ENCODE results near the gene CSNK1G1. TPM values are rescaled to one million over a fixed set of nuclear protein-coding genes. Genes with fewer than 3 reads are reported as not detected.
"Not testable (repeated sequence)": the region's sequence is repeated elsewhere in the genome, so short reads cannot be mapped to it uniquely, and the experiment has no call there.

Gene CSNK1G1
- polyA plus RNA-seq, 4 donors, result 2.5 to 12.3 (median 4.0) TPM

GRCh38 chr15:64331668-64332067 lies 24.3 kb downstream of the CSNK1G1 start:
- not testable (repeated sequence) for FAIRE-seq; H3K27me3 ChIP-seq (ENCODE audit: control insufficient read depth in 3 of 3, insufficient read depth in 3 of 3, low read length in 3 of 3); H3K36me3 ChIP-seq (ENCODE audit: control insufficient read depth in 3 of 3, insufficient read depth in 2 of 3, low read depth in 1 of 3, low read length in 3 of 3); H3K4me1 ChIP-seq (ENCODE audit: control insufficient read depth in 3 of 3, insufficient read depth in 2 of 3, low read depth in 1 of 3, low read length in 2 of 3); DNase-seq; H3K4me3 ChIP-seq (ENCODE audit: low read depth in 1 of 3, low read length in 3 of 3); H3K9me3 ChIP-seq (ENCODE audit: control insufficient read depth in 2 of 2, insufficient read depth in 1 of 2, low read depth in 1 of 2, low read length in 1 of 2); H3K27ac ChIP-seq (ENCODE audit: low read depth in 1 of 3, low read length in 2 of 3)
- WGBS, 3 donors, result 42 to 60% (median 53%) methylated on average over 2 of the region's 3 CpGs

DNA sequence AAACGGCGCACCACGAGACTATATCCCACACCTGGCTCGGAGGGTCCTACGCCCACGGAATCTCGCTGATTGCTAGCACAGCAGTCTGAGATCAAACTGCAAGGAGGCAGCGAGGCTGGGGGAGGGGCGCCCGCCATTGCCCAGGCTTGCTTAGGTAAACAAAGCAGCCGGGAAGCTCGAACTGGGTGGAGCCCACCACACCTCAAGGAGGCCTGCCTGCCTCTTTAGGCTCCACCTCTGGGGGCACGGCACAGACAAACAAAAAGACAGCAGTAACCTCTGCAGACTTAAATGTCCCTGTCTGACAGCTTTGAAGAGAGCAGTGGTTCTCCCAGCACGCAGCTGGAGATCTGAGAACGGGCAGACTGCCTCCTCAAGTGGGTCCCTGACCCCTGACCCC lies 29.0 kb downstream of the CSNK1G1 start:
- not testable (repeated sequence) for H3K27ac ChIP-seq (ENCODE audit: low read depth in 1 of 3, low read length in 2 of 3); DNase-seq; H3K36me3 ChIP-seq (ENCODE audit: control insufficient read depth in 3 of 3, insufficient read depth in 2 of 3, low read depth in 1 of 3, low read length in 3 of 3); H3K4me3 ChIP-seq (ENCODE audit: low read depth in 1 of 3, low read length in 3 of 3); FAIRE-seq; H3K27me3 ChIP-seq (ENCODE audit: control insufficient read depth in 3 of 3, insufficient read depth in 3 of 3, low read length in 3 of 3); H3K4me1 ChIP-seq (ENCODE audit: control insufficient read depth in 3 of 3, insufficient read depth in 2 of 3, low read depth in 1 of 3, low read length in 2 of 3); H3K9me3 ChIP-seq (ENCODE audit: control insufficient read depth in 2 of 2, insufficient read depth in 1 of 2, low read depth in 1 of 2, low read length in 1 of 2)
- 4 to 52% (median 30%) methylated on average over 1 to 8 of the region's 15 CpGs for WGBS, 3 donors

DNA sequence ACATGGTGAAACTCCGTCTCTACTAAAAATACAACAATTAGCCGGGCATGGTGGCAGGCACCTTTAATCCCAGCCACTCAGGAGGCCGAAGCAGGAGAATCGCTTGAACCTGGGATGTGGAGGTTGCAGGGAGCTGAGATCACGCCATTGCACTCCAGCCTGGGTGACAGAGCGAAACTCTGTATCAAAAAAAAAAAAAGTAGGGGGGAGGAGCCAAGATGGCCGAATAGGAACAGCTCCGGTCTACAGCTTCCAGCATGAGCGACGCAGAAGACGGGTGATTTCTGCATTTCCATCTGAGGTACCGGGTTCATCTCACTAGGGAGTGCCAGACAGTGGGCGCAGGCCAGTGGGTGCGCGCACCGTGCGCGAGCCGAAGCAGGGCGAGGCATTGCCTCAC lies 29.5 kb downstream of the CSNK1G1 start:
- not testable (repeated sequence) for DNase-seq; FAIRE-seq; H3K4me1 ChIP-seq (ENCODE audit: control insufficient read depth in 3 of 3, insufficient read depth in 2 of 3, low read depth in 1 of 3, low read length in 2 of 3); H3K9me3 ChIP-seq (ENCODE audit: control insufficient read depth in 2 of 2, insufficient read depth in 1 of 2, low read depth in 1 of 2, low read length in 1 of 2); H3K4me3 ChIP-seq (ENCODE audit: low read depth in 1 of 3, low read length in 3 of 3); H3K27me3 ChIP-seq (ENCODE audit: control insufficient read depth in 3 of 3, insufficient read depth in 3 of 3, low read length in 3 of 3); H3K36me3 ChIP-seq (ENCODE audit: control insufficient read depth in 3 of 3, insufficient read depth in 2 of 3, low read depth in 1 of 3, low read length in 3 of 3); H3K27ac ChIP-seq (ENCODE audit: low read depth in 1 of 3, low read length in 2 of 3)
- WGBS, 3 donors, result 76 to 91% (median 87%) methylated on average over 6 to 11 of the region's 20 CpGs

- H3K27me3 ChIP-seq (ENCODE audit: control insufficient read depth in 3 of 3, insufficient read depth in 3 of 3, low read length in 3 of 3), result no peaks in the 10 kb centered on the region
- 92 to 94% (median 94%) methylated on average over 5 of the region's 5 CpGs for WGBS, 3 donors
- peaks cover 0 to 3% (median 0%) of the 10 kb centered on the region in 3 donors for H3K36me3 ChIP-seq (ENCODE audit: control insufficient read depth in 3 of 3, insufficient read depth in 2 of 3, low read depth in 1 of 3, low read length in 3 of 3)
- no peaks in the 10 kb centered on the region for H3K4me1 ChIP-seq (ENCODE audit: control insufficient read depth in 3 of 3, insufficient read depth in 2 of 3, low read depth in 1 of 3, low read length in 2 of 3)
- DNase-seq, result no peak
- no peak overlapping the region for H3K4me3 ChIP-seq (ENCODE audit: low read depth in 1 of 3, low read length in 3 of 3)
- H3K9me3 ChIP-seq (ENCODE audit: control insufficient read depth in 2 of 2, insufficient read depth in 1 of 2, low read depth in 1 of 2, low read length in 1 of 2), result no peaks in the 10 kb centered on the region
- no peak for FAIRE-seq
- no peak overlapping the region for H3K27ac ChIP-seq (ENCODE audit: low read depth in 1 of 3, low read length in 2 of 3)
These were observed 31.7 kb downstream of the CSNK1G1 start for GRCh38 chr15:64324165-64324877.

GRCh38 chr15:64315216-64315615 lies 40.8 kb downstream of the CSNK1G1 start:
- Histone ChIP-seq H3K36me3 (ENCODE audit: control insufficient read depth in 3 of 3, insufficient read depth in 2 of 3, low read depth in 1 of 3, low read length in 3 of 3) (peaks cover 0 to 2% (median 0%) of the 10 kb centered on the region in 3 donors), H3K4me1 (ENCODE audit: control insufficient read depth in 3 of 3, insufficient read depth in 2 of 3, low read depth in 1 of 3, low read length in 2 of 3) (no peaks in the 10 kb centered on the region), H3K27ac (ENCODE audit: low read depth in 1 of 3, low read length in 2 of 3) (no peak overlapping the region), H3K4me3 (ENCODE audit: low read depth in 1 of 3, low read length in 3 of 3) (no peak overlapping the region), H3K27me3 (ENCODE audit: control insufficient read depth in 3 of 3, insufficient read depth in 3 of 3, low read length in 3 of 3) (no peaks in the 10 kb centered on the region), H3K9me3 (ENCODE audit: control insufficient read depth in 2 of 2, insufficient read depth in 1 of 2, low read depth in 1 of 2, low read length in 1 of 2) (no peaks in the 10 kb centered on the region)
- DNase-seq (no peak), FAIRE-seq (no peak)
- 73 to 84% (median 80%) methylated on average over 4 of the region's 4 CpGs for WGBS, 3 donors

DNA sequence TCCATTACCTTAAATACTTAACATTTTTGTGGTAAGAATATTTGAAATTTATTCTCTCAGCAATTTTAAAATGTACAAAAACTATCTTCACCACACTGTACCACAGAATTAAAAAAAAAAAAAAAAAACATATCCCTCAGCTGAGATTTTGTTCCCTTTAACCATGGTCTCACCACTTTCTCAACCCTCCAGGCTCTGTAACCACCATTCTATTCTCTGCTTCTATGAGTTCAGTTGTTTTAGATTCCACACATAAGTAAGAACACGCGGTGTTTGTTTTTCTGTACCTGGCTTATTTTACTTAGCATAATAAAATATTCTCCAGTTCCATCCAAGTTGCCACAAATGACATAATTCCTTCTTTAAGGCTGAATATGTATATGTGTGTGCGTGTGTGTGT lies 41.5 kb downstream of the CSNK1G1 start:
- H3K36me3 ChIP-seq (ENCODE audit: control insufficient read depth in 3 of 3, insufficient read depth in 2 of 3, low read depth in 1 of 3, low read length in 3 of 3), result peaks cover 0 to 2% (median 0%) of the 10 kb centered on the region in 3 donors
- no peak overlapping the region for H3K4me3 ChIP-seq (ENCODE audit: low read depth in 1 of 3, low read length in 3 of 3)
- H3K27me3 ChIP-seq (ENCODE audit: control insufficient read depth in 3 of 3, insufficient read depth in 3 of 3, low read length in 3 of 3), result no peaks in the 10 kb centered on the region
- no peak for DNase-seq
- no peaks in the 10 kb centered on the region for H3K4me1 ChIP-seq (ENCODE audit: control insufficient read depth in 3 of 3, insufficient read depth in 2 of 3, low read depth in 1 of 3, low read length in 2 of 3)
- WGBS, 3 donors, result 93 to 97% (median 96%) methylated on average over 3 of the region's 3 CpGs
- FAIRE-seq, result no peak
- no peaks in the 10 kb centered on the region for H3K9me3 ChIP-seq (ENCODE audit: control insufficient read depth in 2 of 2, insufficient read depth in 1 of 2, low read depth in 1 of 2, low read length in 1 of 2)
- H3K27ac ChIP-seq (ENCODE audit: low read depth in 1 of 3, low read length in 2 of 3), result no peak overlapping the region

DNA sequence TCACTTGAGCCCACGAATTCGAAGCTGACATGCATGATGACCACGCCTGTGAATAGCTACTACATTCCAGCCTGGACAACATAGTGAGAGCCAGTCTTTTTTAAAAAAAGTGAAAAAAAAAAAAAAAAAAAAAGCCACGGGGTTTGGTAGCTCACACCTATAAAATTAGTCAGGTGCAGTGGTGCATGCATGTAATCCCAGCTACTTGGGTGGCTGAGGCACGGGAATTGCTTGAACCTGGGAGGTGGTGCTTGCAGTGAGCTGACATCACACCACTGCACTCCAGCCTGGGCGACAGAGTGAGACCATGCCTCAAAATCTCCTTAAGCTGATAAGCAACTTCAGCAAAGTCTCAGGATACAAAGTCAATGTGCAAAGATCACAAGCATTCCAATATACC lies 44.4 kb downstream of the CSNK1G1 start:
- FAIRE-seq, result no peak

GRCh38 chr15:64310036-64310435 lies 45.9 kb downstream of the CSNK1G1 start:
- Histone ChIP-seq H3K27me3 (ENCODE audit: control insufficient read depth in 3 of 3, insufficient read depth in 3 of 3, low read length in 3 of 3) (no peaks in the 10 kb centered on the region), H3K9me3 (ENCODE audit: control insufficient read depth in 2 of 2, insufficient read depth in 1 of 2, low read depth in 1 of 2, low read length in 1 of 2) (no peaks in the 10 kb centered on the region), H3K27ac (ENCODE audit: low read depth in 1 of 3, low read length in 2 of 3) (no peak overlapping the region), H3K4me3 (ENCODE audit: low read depth in 1 of 3, low read length in 3 of 3) (no peak overlapping the region), H3K4me1 (ENCODE audit: control insufficient read depth in 3 of 3, insufficient read depth in 2 of 3, low read depth in 1 of 3, low read length in 2 of 3) (no peaks in the 10 kb centered on the region), H3K36me3 (ENCODE audit: control insufficient read depth in 3 of 3, insufficient read depth in 2 of 3, low read depth in 1 of 3, low read length in 3 of 3) (no peaks in the 10 kb centered on the region)
- DNase-seq (no peak), FAIRE-seq (no peak)

More for the DNA sequence above, 44.4 kb downstream of the CSNK1G1 start:
- no peaks in the 10 kb centered on the region for H3K9me3 ChIP-seq (ENCODE audit: control insufficient read depth in 2 of 2, insufficient read depth in 1 of 2, low read depth in 1 of 2, low read length in 1 of 2)
- H3K4me1 ChIP-seq (ENCODE audit: control insufficient read depth in 3 of 3, insufficient read depth in 2 of 3, low read depth in 1 of 3, low read length in 2 of 3), result no peaks in the 10 kb centered on the region
- H3K27ac ChIP-seq (ENCODE audit: low read depth in 1 of 3, low read length in 2 of 3), result no peak overlapping the region
- H3K4me3 ChIP-seq (ENCODE audit: low read depth in 1 of 3, low read length in 3 of 3), result no peak overlapping the region
- no peaks in the 10 kb centered on the region for H3K27me3 ChIP-seq (ENCODE audit: control insufficient read depth in 3 of 3, insufficient read depth in 3 of 3, low read length in 3 of 3)
- DNase-seq, result peak; percentile 6 to 7
- peaks cover 0 to 2% (median 0%) of the 10 kb centered on the region in 3 donors for H3K36me3 ChIP-seq (ENCODE audit: control insufficient read depth in 3 of 3, insufficient read depth in 2 of 3, low read depth in 1 of 3, low read length in 3 of 3)
- 67 to 85% (median 77%) methylated on average over 6 of the region's 6 CpGs for WGBS, 3 donors

DNA sequence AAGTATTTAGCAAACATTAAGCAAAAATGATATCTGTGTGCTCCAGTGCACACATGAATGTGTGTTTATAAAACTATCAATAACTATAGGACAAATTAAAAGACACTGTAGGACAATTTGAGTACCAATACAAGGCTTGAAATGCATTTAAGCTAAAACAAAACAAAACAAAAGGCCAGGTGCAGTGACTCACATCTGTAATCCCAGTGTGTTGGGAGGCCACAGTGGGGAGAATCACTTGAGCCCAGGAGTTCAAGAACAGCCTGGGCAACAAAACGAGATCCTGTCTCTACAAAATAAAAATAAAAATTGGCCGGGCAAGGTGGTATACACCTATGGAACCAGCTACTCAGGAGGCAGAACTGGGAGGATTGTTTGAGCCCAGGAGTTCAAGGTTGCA lies 50.7 kb downstream of the CSNK1G1 start:
- Histone ChIP-seq H3K27ac (ENCODE audit: low read depth in 1 of 3, low read length in 2 of 3) (no peak overlapping the region), H3K4me1 (ENCODE audit: control insufficient read depth in 3 of 3, insufficient read depth in 2 of 3, low read depth in 1 of 3, low read length in 2 of 3) (no peaks in the 10 kb centered on the region), H3K9me3 (ENCODE audit: control insufficient read depth in 2 of 2, insufficient read depth in 1 of 2, low read depth in 1 of 2, low read length in 1 of 2) (no peaks in the 10 kb centered on the region), H3K36me3 (ENCODE audit: control insufficient read depth in 3 of 3, insufficient read depth in 2 of 3, low read depth in 1 of 3, low read length in 3 of 3) (peaks cover 0 to under 1% (median under 1%) of the 10 kb centered on the region in 3 donors), H3K27me3 (ENCODE audit: control insufficient read depth in 3 of 3, insufficient read depth in 3 of 3, low read length in 3 of 3) (no peaks in the 10 kb centered on the region), H3K4me3 (ENCODE audit: low read depth in 1 of 3, low read length in 3 of 3) (no peak overlapping the region)
- DNase-seq (no peak), FAIRE-seq (no peak)
- WGBS, 3 donors, result 64 to 93% (median 86%) methylated on average over 2 of the region's 2 CpGs

Measured in small intestine (tissue), 7 donors.